NOMO-1 (cell line): ENCODE results near the gene PRAC1.

Experiments used
- DNase-seq, 2 experiments: peaks; one replicate each; lab custom pipeline; 2025; ENCODE audit not compliant: unreplicated experiment in 2 of 2; lab: John Stamatoyannopoulos, UW

Gene PRAC1

GRCh38 chr17:48747445-48748363 is 25.4 kb upstream of the PRAC1 start:
- DNase-seq: no peak

- no peak for DNase-seq
Observed at GRCh38 chr17:48746916-48747444, 24.7 kb upstream of the PRAC1 start.

- DNase-seq: no peak
Observed at GRCh38 chr17:48745381-48746275, 23.3 kb upstream of the PRAC1 start.

- no peak for DNase-seq
Observed at GRCh38 chr17:48740537-48740936, 18.2 kb upstream of the PRAC1 start.

- no peak for DNase-seq
Observed at GRCh38 chr17:48738803-48739526, 16.6 kb upstream of the PRAC1 start.

GRCh38 chr17:48738424-48738802 is 16.1 kb upstream of the PRAC1 start:
- no peak for DNase-seq

GRCh38 chr17:48737330-48738043 is 15.2 kb upstream of the PRAC1 start:
- DNase-seq: no peak

- no peak for DNase-seq
Observed at GRCh38 chr17:48735062-48735351, 12.7 kb upstream of the PRAC1 start.

GRCh38 chr17:48734333-48735061 is 12.2 kb upstream of the PRAC1 start:
- DNase-seq: no peak

- no peak for DNase-seq
Observed at GRCh38 chr17:48733632-48734328, 11.5 kb upstream of the PRAC1 start.

- DNase-seq: no peak
Observed at GRCh38 chr17:48732688-48733629, 10.6 kb upstream of the PRAC1 start.

- DNase-seq: no peak
Observed at GRCh38 chr17:48731355-48731754, 9.0 kb upstream of the PRAC1 start.

GRCh38 chr17:48730240-48730550 is 7.9 kb upstream of the PRAC1 start:
- DNase-seq: no peak

GRCh38 chr17:48729335-48730239 is 7.3 kb upstream of the PRAC1 start:
- no peak for DNase-seq

- DNase-seq: peak; percentile 55 to 67
Observed at GRCh38 chr17:48728232-48729231, 6.2 kb upstream of the PRAC1 start, which contains the start of gene HOXB13. Gene HOXB13 (minus strand): TSS chr17:48728750. CDS start chr17:48728593, 157 bp downstream.
